Small intestine (tissue), 7 donors: Measurements from ENCODE around the gene COL5A1. TPM values are rescaled to one million over a fixed set of nuclear protein-coding genes. Genes with fewer than 3 reads are reported as not detected.

ENCODE experiments used
- DNase-seq, 2 donors: peaks; one replicate each; pipeline versions ENCODE4 v3.0.0 to v3.0.0-alpha.2; 2013
- FAIRE-seq: peaks from 2 replicates; lab custom pipeline; 2012; peaks lifted over from hg19 to GRCh38; lab: Jason Lieb, UNC
- H3K27ac ChIP-seq, 3 donors: one replicate each; pipeline ENCODE4 v1.5.1; 2013; ENCODE audit warnings: low read length in 2 of 3, mild to moderate bottlenecking in 2 of 3, control low read depth in 1 of 3, inconsistent platforms in 1 of 3, low read depth in 1 of 3, moderate library complexity in 1 of 3
- H3K27me3 ChIP-seq, 3 donors: one replicate each; pipeline ENCODE4 v1.6.1; 2013; ENCODE audit warnings: low read length in 3 of 3, inconsistent platforms in 1 of 3; ENCODE audit not compliant: control insufficient read depth in 3 of 3, insufficient read depth in 3 of 3
- H3K36me3 ChIP-seq, 3 donors: one replicate each; pipeline ENCODE4 v1.6.1; 2013; ENCODE audit warnings: low read length in 3 of 3, inconsistent platforms in 1 of 3, low read depth in 1 of 3, mild to moderate bottlenecking in 1 of 3, moderate library complexity in 1 of 3; ENCODE audit not compliant: control insufficient read depth in 3 of 3, insufficient read depth in 2 of 3
- H3K4me1 ChIP-seq, 3 donors: one replicate each; pipeline ENCODE4 v1.6.1; 2013; ENCODE audit warnings: low read length in 2 of 3, inconsistent platforms in 1 of 3, low read depth in 1 of 3, mild to moderate bottlenecking in 1 of 3, moderate library complexity in 1 of 3; ENCODE audit not compliant: control insufficient read depth in 3 of 3, insufficient read depth in 2 of 3
- H3K4me3 ChIP-seq, 3 donors: one replicate each; pipeline ENCODE4 v1.5.1; 2013; ENCODE audit warnings: low read length in 3 of 3, control low read depth in 1 of 3, inconsistent platforms in 1 of 3, low read depth in 1 of 3, mild to moderate bottlenecking in 1 of 3, moderate library complexity in 1 of 3
- H3K9me3 ChIP-seq, 2 donors: one replicate each; pipeline ENCODE4 v1.6.1; 2013; ENCODE audit warnings: low read depth in 1 of 2, low read length in 1 of 2; ENCODE audit not compliant: control insufficient read depth in 2 of 2, insufficient read depth in 1 of 2
- WGBS, 3 donors: extraction: QIAGEN DNeasy Blood & Tissue Kit; methylation state at CpG; one replicate each; pipeline ENCODE4 v1.1.7; 2013; 5-methylcytosine and 5-hydroxymethylcytosine counted together
- polyA plus RNA-seq, 4 donors: library from polyadenylated mRNA; stranded (reverse) in 3 of 4; unstranded in 1 of 4; fragments of 200-250 nt in 3 of 4; fragments of 120-200 nt in 1 of 4; gene quantifications; one replicate each; pipeline versions ENCODE4 v1.2.1 to v1.2.3, GENCODE V29; 2013
- donor health status: healthy with polysubstance abuse.
- donor health status: control.
- donor health status: control.
- donor health status: Bipolar disorder and iron deficiency.
- donor health status: healthy.

The COL5A1 gene
- polyA plus RNA-seq, 4 donors = 0.22 to 54.0 (median 5.4) TPM

- H3K27me3 ChIP-seq = no peaks in the 10 kb centered on the region
- no peak overlapping the region for H3K4me3 ChIP-seq
- no peaks in the 10 kb centered on the region for H3K4me1 ChIP-seq
- DNase-seq = no peak
- H3K9me3 ChIP-seq = no peaks in the 10 kb centered on the region
- 74 to 87% (median 76%) methylated on average over 13 to 14 of the region's 14 CpGs for WGBS, 3 donors
- H3K27ac ChIP-seq = no peak overlapping the region
- peaks cover 0 to 45% (median 0%) of the 10 kb centered on the region in 3 donors for H3K36me3 ChIP-seq
- no peak for FAIRE-seq
These were observed 180.9 kb downstream of the COL5A1 start for GRCh38 chr9:134822541-134822940.

GRCh38 chr9:134823623-134824022, 182.0 kb downstream of the COL5A1 start:
- H3K9me3 ChIP-seq = no peaks in the 10 kb centered on the region
- FAIRE-seq = no peak

GRCh38 chr9:134824583-134824982, 183.0 kb downstream of the COL5A1 start:
- H3K4me3 ChIP-seq = no peak overlapping the region
- H3K9me3 ChIP-seq = no peaks in the 10 kb centered on the region
- H3K27ac ChIP-seq = no peak overlapping the region
- no peaks in the 10 kb centered on the region for H3K4me1 ChIP-seq
- WGBS, 3 donors = 84 to 88% (median 86%) methylated on average over 20 to 23 of the region's 23 CpGs
- FAIRE-seq (no peak), DNase-seq (no peak)
- H3K36me3 ChIP-seq = peaks cover 0 to 43% (median 0%) of the 10 kb centered on the region in 3 donors
- H3K27me3 ChIP-seq = no peaks in the 10 kb centered on the region

More at GRCh38 chr9:134823623-134824022, 182.0 kb downstream of the COL5A1 start:
- Histone ChIP-seq H3K27ac (no peak overlapping the region), H3K4me3 (no peak overlapping the region), H3K27me3 (no peaks in the 10 kb centered on the region), H3K36me3 (peaks cover 0 to 44% (median 0%) of the 10 kb centered on the region in 3 donors), H3K4me1 (no peaks in the 10 kb centered on the region)
- 86 to 88% (median 88%) methylated on average over 7 of the region's 7 CpGs for WGBS, 3 donors
- DNase-seq = no peak

- no peak overlapping the region for H3K27ac ChIP-seq
- 57 to 65% (median 63%) methylated on average over 10 of the region's 10 CpGs for WGBS, 3 donors
- H3K36me3 ChIP-seq = peaks cover 0 to 39% (median under 1%) of the 10 kb centered on the region in 3 donors
- H3K27me3 ChIP-seq = no peaks in the 10 kb centered on the region
- no peaks in the 10 kb centered on the region for H3K9me3 ChIP-seq
- no peak overlapping the region for H3K4me3 ChIP-seq
- FAIRE-seq (no peak), DNase-seq (no peak)
- no peaks in the 10 kb centered on the region for H3K4me1 ChIP-seq
These were observed 183.4 kb downstream of the COL5A1 start for GRCh38 chr9:134825025-134825424.

- DNase-seq = no peak
- Histone ChIP-seq H3K4me1 (no peaks in the 10 kb centered on the region), H3K36me3 (peaks cover 0 to 32% (median 2%) of the 10 kb centered on the region in 3 donors), H3K27me3 (no peaks in the 10 kb centered on the region), H3K27ac (no peak overlapping the region), H3K9me3 (no peaks in the 10 kb centered on the region), H3K4me3 (no peak overlapping the region)
- no peak for FAIRE-seq
- 72 to 85% (median 79%) methylated on average over 20 to 21 of the region's 21 CpGs for WGBS, 3 donors
These were observed 185.0 kb downstream of the COL5A1 start for GRCh38 chr9:134826336-134827285.

- Histone ChIP-seq H3K36me3 (peaks cover 0 to 30% (median 2%) of the 10 kb centered on the region in 3 donors), H3K4me3 (no peak overlapping the region), H3K27me3 (no peaks in the 10 kb centered on the region), H3K9me3 (no peaks in the 10 kb centered on the region), H3K27ac (no peak overlapping the region), H3K4me1 (no peaks in the 10 kb centered on the region)
- no peak for DNase-seq
- 83 to 91% (median 88%) methylated on average over 19 of the region's 19 CpGs for WGBS, 3 donors
- FAIRE-seq = no peak
These were observed 186.0 kb downstream of the COL5A1 start for GRCh38 chr9:134827559-134827958.

- Histone ChIP-seq H3K27me3 (no peaks in the 10 kb centered on the region), H3K36me3 (peaks cover 0 to 34% (median 2%) of the 10 kb centered on the region in 3 donors), H3K27ac (no peak overlapping the region), H3K9me3 (no peaks in the 10 kb centered on the region), H3K4me1 (no peaks in the 10 kb centered on the region), H3K4me3 (no peak overlapping the region)
- no peak for FAIRE-seq
- 83 to 90% (median 85%) methylated on average over 12 of the region's 12 CpGs for WGBS, 3 donors
- no peak for DNase-seq
These were observed 186.4 kb downstream of the COL5A1 start for GRCh38 chr9:134827993-134828392.

- H3K27ac ChIP-seq = no peak overlapping the region
- no peaks in the 10 kb centered on the region for H3K27me3 ChIP-seq
- FAIRE-seq (no peak), DNase-seq (no peak)
- H3K9me3 ChIP-seq = no peaks in the 10 kb centered on the region
- H3K4me3 ChIP-seq = no peak overlapping the region
- H3K36me3 ChIP-seq = peaks cover 0 to 35% (median 2%) of the 10 kb centered on the region in 3 donors
- 71 to 92% (median 80%) methylated on average over 11 of the region's 11 CpGs for WGBS, 3 donors
- H3K4me1 ChIP-seq = no peaks in the 10 kb centered on the region
These were observed 187.3 kb downstream of the COL5A1 start for GRCh38 chr9:134828892-134829291.
